AG04450 (cell line): ENCODE results near the gene MAP6D1. TPM values are rescaled to one million over a fixed set of nuclear protein-coding genes. Genes with fewer than 3 reads are reported as not detected.

Experiments
- CTCF ChIA-PET: fragments of 300-600, 350-600 bp; formaldehyde crosslinking; extraction: SDS; loops from one replicate; lab custom pipeline; 2022; ENCODE audit warnings: antibody characterized with exemption, inconsistent platforms; lab: Charles Lee
- POLR2A ChIA-PET: fragments of 350-600 bp; formaldehyde crosslinking; extraction: SDS; loops from one replicate; lab custom pipeline; 2021; ENCODE audit warnings: antibody characterized with exemption, inconsistent platforms; lab: Yijun Ruan, JAX
- DNase-seq: peaks from one replicate; pipeline ENCODE4 v3.0.0-alpha.2; 2011; ENCODE audit warnings: low read depth, low spot score
- H3K27ac ChIP-seq: one replicate; pipeline ENCODE4 v1.5.1; 2012; ENCODE audit warnings: low read depth, low read length, control low read depth
- H3K27me3 ChIP-seq: one replicate; pipeline ENCODE4 v1.6.0; 2012; ENCODE audit warnings: low read length; ENCODE audit not compliant: control insufficient read depth, insufficient read depth
- H3K4me3 ChIP-seq: 2 replicates; pipeline ENCODE4 v1.5.1; 2011; ENCODE audit warnings: mild to moderate bottlenecking, low read depth, low read length, control low read depth
- H3K9me3 ChIP-seq: 2 replicates; pipeline ENCODE4 v1.5.1; 2012; ENCODE audit warnings: low read length; ENCODE audit not compliant: control insufficient read depth, insufficient read depth
- polyA plus RNA-seq: library from polyadenylated mRNA; depleted of rRNA; stranded (reverse); fragments of >200 nt; gene quantifications from 2 replicates; pipeline ENCODE4 v1.2.3, GENCODE V29; 2011
- TF ChIP-seq, protein P1 (sequence below): IDR thresholded peaks from 2 replicates; pipeline ENCODE4 v1.5.1; 2011; ENCODE audit warnings: low read depth, low read length, control low read depth, inconsistent platforms

Gene MAP6D1
- polyA plus RNA-seq, 1 experiment: 6.1 TPM

GRCh38 chr3:183775781-183776180 lies 49.6 kb downstream of the MAP6D1 start:
- Histone ChIP-seq H3K9me3 (peaks cover 5% of the 10 kb centered on the region; the same call in 1 of the 2 replicates), H3K27me3 (no peaks in the 10 kb centered on the region), H3K27ac (no peak overlapping the region), H3K4me3 (no peak overlapping the region)
- ChIA-PET CTCF (interaction anchor here (0.7 to 1.0 kb wide), 2 partner anchors 9 to 596 kb away, joined by 3 read pairs; no protein-coding TSS in a partner anchor), POLR2A (no interaction called here)
- TF ChIP-seq, protein P1, sequence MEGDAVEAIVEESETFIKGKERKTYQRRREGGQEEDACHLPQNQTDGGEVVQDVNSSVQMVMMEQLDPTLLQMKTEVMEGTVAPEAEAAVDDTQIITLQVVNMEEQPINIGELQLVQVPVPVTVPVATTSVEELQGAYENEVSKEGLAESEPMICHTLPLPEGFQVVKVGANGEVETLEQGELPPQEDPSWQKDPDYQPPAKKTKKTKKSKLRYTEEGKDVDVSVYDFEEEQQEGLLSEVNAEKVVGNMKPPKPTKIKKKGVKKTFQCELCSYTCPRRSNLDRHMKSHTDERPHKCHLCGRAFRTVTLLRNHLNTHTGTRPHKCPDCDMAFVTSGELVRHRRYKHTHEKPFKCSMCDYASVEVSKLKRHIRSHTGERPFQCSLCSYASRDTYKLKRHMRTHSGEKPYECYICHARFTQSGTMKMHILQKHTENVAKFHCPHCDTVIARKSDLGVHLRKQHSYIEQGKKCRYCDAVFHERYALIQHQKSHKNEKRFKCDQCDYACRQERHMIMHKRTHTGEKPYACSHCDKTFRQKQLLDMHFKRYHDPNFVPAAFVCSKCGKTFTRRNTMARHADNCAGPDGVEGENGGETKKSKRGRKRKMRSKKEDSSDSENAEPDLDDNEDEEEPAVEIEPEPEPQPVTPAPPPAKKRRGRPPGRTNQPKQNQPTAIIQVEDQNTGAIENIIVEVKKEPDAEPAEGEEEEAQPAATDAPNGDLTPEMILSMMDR: no peak
- no peak for DNase-seq

GRCh38 chr3:183774631-183775030 lies 50.7 kb downstream of the MAP6D1 start:
- CTCF ChIA-PET: interaction anchor here (1.0 to 1.5 kb wide), 2 partner anchors 9 to 306 kb away, joined by 3 to 4 read pairs; no protein-coding TSS in a partner anchor

GRCh38 chr3:183769453-183769852 lies 55.9 kb downstream of the MAP6D1 start:
- H3K4me3 ChIP-seq: no peak overlapping the region
- H3K9me3 ChIP-seq: peaks cover 5% of the 10 kb centered on the region; the same call in 1 of the 2 replicates
- H3K27ac ChIP-seq: no peak overlapping the region
- POLR2A ChIA-PET: no interaction called here
- CTCF ChIA-PET: interaction anchor here (0.6 kb wide), 1 partner anchor 15 kb away, joined by 3 read pairs; no protein-coding TSS in a partner anchor
- TF ChIP-seq, protein P1: no peak
- no peak for DNase-seq
- no peaks in the 10 kb centered on the region for H3K27me3 ChIP-seq

More at GRCh38 chr3:183774631-183775030, 50.7 kb downstream of the MAP6D1 start:
- TF ChIP-seq, protein P1: no peak
- Histone ChIP-seq H3K27me3 (no peaks in the 10 kb centered on the region), H3K4me3 (no peak overlapping the region), H3K27ac (no peak overlapping the region), H3K9me3 (peaks cover 5% of the 10 kb centered on the region; the same call in 1 of the 2 replicates)
- DNase-seq: peak; percentile 53
- POLR2A ChIA-PET: interaction anchor here (1.1 to 1.5 kb wide), 2 partner anchors 9 to 29 kb away, joined by 3 to 5 read pairs; no protein-coding TSS in a partner anchor

DNA sequence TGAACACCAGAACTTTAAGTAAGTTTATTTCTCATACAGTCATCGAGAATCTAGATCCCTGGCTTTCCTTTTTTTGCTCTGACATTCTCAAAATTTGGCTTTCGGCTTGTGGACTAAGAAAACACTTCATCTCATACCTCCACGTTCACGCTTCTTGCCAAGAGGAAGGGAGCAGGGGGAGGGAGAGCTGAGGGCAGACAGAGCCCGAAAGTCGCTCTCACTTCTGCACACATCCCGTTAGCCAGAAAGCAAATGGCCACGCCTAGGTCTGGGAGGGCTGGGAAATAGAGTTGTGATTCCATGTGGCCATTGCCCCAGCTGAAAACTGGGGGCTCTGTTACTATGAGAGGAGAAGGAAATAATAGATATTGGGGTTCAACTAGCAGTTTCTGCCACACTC lies 57.3 kb downstream of the MAP6D1 start:
- H3K27me3 ChIP-seq: no peaks in the 10 kb centered on the region
- H3K27ac ChIP-seq: no peak overlapping the region
- TF ChIP-seq, protein P1: no peak
- no peak for DNase-seq
- H3K4me3 ChIP-seq: no peak overlapping the region
- POLR2A ChIA-PET: no interaction called here
- CTCF ChIA-PET: interaction anchor here (2.0 kb wide), 1 partner anchor 14 kb away, joined by 13 read pairs; no protein-coding TSS in a partner anchor
- no peaks in the 10 kb centered on the region for H3K9me3 ChIP-seq
